HepG2 (cell line): ENCODE results near the gene ZNF771. TPM values are rescaled to one million over a fixed set of nuclear protein-coding genes. Genes with fewer than 3 reads are reported as not detected.

Source experiments
- ATF1 ChIP-seq: IDR thresholded peaks from 2 replicates; pipeline ENCODE4 v1.6.1; 2016; ENCODE audit warnings: mild to moderate bottlenecking, control low read depth
- CREB1 ChIP-seq, 2 experiments: fragments of 450-650 bp in 1 of 2; IDR thresholded peaks; 2 replicates each; pipeline ENCODE4 v1.6.1; 2016 to 2017; ENCODE audit warnings: control low read depth in 1 of 2, mild to moderate bottlenecking in 1 of 2, missing compliant biosample characterization in 1 of 2, missing genetic modification characterization in 1 of 2
- POLR2A ChIP-seq, 2 experiments: IDR thresholded peaks; 2 replicates each; pipeline ENCODE4 v1.6.1; 2011; ENCODE audit warnings: low read depth in 2 of 2, low read length in 2 of 2, mild to moderate bottlenecking in 1 of 2, moderate library complexity in 1 of 2; ENCODE audit not compliant: insufficient read depth in 1 of 2
- RARG ChIP-seq: sonication (generic); formaldehyde crosslinking; IDR thresholded peaks from 2 replicates; pipeline ENCODE4 v1.4.0; 2020; ENCODE audit warnings: low read depth, mild to moderate bottlenecking, missing genetic modification reagents
- SKI ChIP-seq: fragments of 450-650 bp; IDR thresholded peaks from one replicate; pipeline ENCODE4 v1.6.1; 2018; ENCODE audit warnings: mild to moderate bottlenecking; ENCODE audit not compliant: partially characterized antibody
- SRSF9 ChIP-seq: fragments of 200-400 bp; formaldehyde crosslinking; IDR thresholded peaks from 2 replicates; pipeline ENCODE4 v1.6.1; 2018; ENCODE audit warnings: borderline replicate concordance, mild to moderate bottlenecking, low read depth, low read length; ENCODE audit not compliant: insufficient read depth, poor library complexity, severe bottlenecking
- SYNCRIP ChIP-seq: fragments of 200-400 bp; formaldehyde crosslinking; IDR thresholded peaks from 2 replicates; pipeline ENCODE4 v1.6.1; 2018; ENCODE audit warnings: mild to moderate bottlenecking, low read depth, low read length; ENCODE audit not compliant: insufficient read depth
- TBX3 ChIP-seq: fragments of 450-650 bp; IDR thresholded peaks from 2 replicates; pipeline ENCODE4 v1.6.1; 2017; ENCODE audit warnings: antibody characterized with exemption, mild to moderate bottlenecking, inconsistent platforms, borderline replicate concordance
- TCF7L2 ChIP-seq: IDR thresholded peaks from 2 replicates; pipeline ENCODE4 v1.6.1; 2011; ENCODE audit warnings: mild to moderate bottlenecking, low read depth, low read length, moderate library complexity
- TFDP2 ChIP-seq: sonication (generic); formaldehyde crosslinking; IDR thresholded peaks from 2 replicates; pipeline ENCODE4 v1.4.0; 2020; ENCODE audit warnings: missing genetic modification reagents
- TRIM24 ChIP-seq: sonication (generic); formaldehyde crosslinking; IDR thresholded peaks from 2 replicates; pipeline ENCODE4 v1.8.0; 2022; ENCODE audit warnings: mild to moderate bottlenecking, missing genetic modification reagents
- YEATS4 ChIP-seq: sonication (generic); formaldehyde crosslinking; IDR thresholded peaks from 2 replicates; pipeline ENCODE4 v1.4.0; 2020; ENCODE audit warnings: missing genetic modification reagents, borderline replicate concordance
- YY1 ChIP-seq: IDR thresholded peaks from 2 replicates; pipeline ENCODE4 v1.6.1; 2011; ENCODE audit warnings: low read length, low read depth, moderate library complexity, mild to moderate bottlenecking; ENCODE audit not compliant: insufficient read depth, insufficient replicate concordance
- ZBED4 ChIP-seq: sonication (generic); formaldehyde crosslinking; IDR thresholded peaks from 2 replicates; pipeline ENCODE4 v1.4.0; 2020; ENCODE audit warnings: missing genetic modification reagents, borderline replicate concordance
- ZBTB43 ChIP-seq: sonication (generic); formaldehyde crosslinking; conservative IDR thresholded peaks from 2 replicates; pipeline ENCODE4 v1.4.0; 2020; ENCODE audit warnings: missing genetic modification reagents
- ZGPAT ChIP-seq: IDR thresholded peaks from 2 replicates; pipeline ENCODE4 v1.6.1; 2016; ENCODE audit warnings: mild to moderate bottlenecking
- ZNF446 ChIP-seq: sonication (generic); formaldehyde crosslinking; IDR thresholded peaks from 2 replicates; pipeline ENCODE4 v1.5.0; 2020; ENCODE audit warnings: mild to moderate bottlenecking, missing genetic modification reagents
- ZNF484 ChIP-seq: sonication (generic); formaldehyde crosslinking; IDR thresholded peaks from 2 replicates; pipeline ENCODE4 v1.5.1; 2020; ENCODE audit warnings: mild to moderate bottlenecking, low read depth, missing genetic modification reagents, borderline replicate concordance
- ZNF770 ChIP-seq: sonication (generic); formaldehyde crosslinking; IDR thresholded peaks from 2 replicates; pipeline ENCODE4 v1.5.0; 2020; ENCODE audit warnings: mild to moderate bottlenecking, missing genetic modification reagents
- ZSCAN30 ChIP-seq: sonication (generic); formaldehyde crosslinking; IDR thresholded peaks from 2 replicates; pipeline ENCODE4 v1.5.0; 2020; ENCODE audit warnings: mild to moderate bottlenecking, missing genetic modification reagents
- polyA plus RNA-seq, 8 experiments: library from polyadenylated mRNA; depleted of rRNA in 3 of 8; stranded (reverse) in 7 of 8; unstranded in 1 of 8; fragments of >200 nt; fragmentation: Illumina TruSeq in 4 of 8; extraction: Trizol in 4 of 8; gene quantifications; 2 replicates each; pipeline versions ENCODE4 v1.2.1 to v1.2.3, GENCODE V29; 2011 to 2016; ENCODE audit warnings: low read depth in 4 of 8, missing spikeins in 1 of 8, mixed read lengths in 1 of 8; ENCODE audit not compliant: insufficient read depth in 1 of 8
- total RNA-seq, 5 experiments: library from RNA; depleted of rRNA; stranded (reverse); fragments of >200 nt; fragmentation: Illumina TruSeq; extraction: Trizol; gene quantifications; 2 replicates each; pipeline ENCODE4 v1.2.3, GENCODE V29; 2016; ENCODE audit warnings: low read depth in 1 of 5

The ZNF771 gene
- total and polyA plus RNA-seq, 2 of the 13 experiments (the other 11 are each of a cell fraction or from before 2014, with no cell fraction given), result 5.0 to 11.8 TPM

GRCh38 chr16:30369938-30370455 is 37.4 kb upstream of the ZNF771 start (continued):
- no peak for TF ChIP-seq ZBTB43
- TF ChIP-seq ZNF484 (CRISPR knock-in tag), result no peak
- TF ChIP-seq YEATS4 (CRISPR knock-in tag), result peak; percentile 74
- TF ChIP-seq SKI, result peak; percentile 41
- TF ChIP-seq TCF7L2, result no peak
- TF ChIP-seq TRIM24, result no peak
- TF ChIP-seq CREB1 (IDR thresholded peaks at IDR 0.05), result no peak
- no peak for TF ChIP-seq CREB1 (CRISPR knock-in tag; IDR thresholded peaks at IDR 0.05)
- no peak for TF ChIP-seq ATF1 (CRISPR knock-in tag)
- no peak for TF ChIP-seq TFDP2
- no peak for TF ChIP-seq SYNCRIP
- no peak for TF ChIP-seq SRSF9
- TF ChIP-seq TBX3, result no peak
- no peak for TF ChIP-seq ZBED4
- TF ChIP-seq POLR2A (IDR thresholded peaks at IDR 0.05; ENCODE audit: insufficient read depth in 1 of 2, low read depth in 2 of 2, low read length in 2 of 2), result 0 out of 4 replicates have a peak, but pooled peaks have one; percentile 29 to 40
- TF ChIP-seq ZNF770 (CRISPR knock-in tag), result peak; percentile 96
- no peak for TF ChIP-seq RARG (CRISPR knock-in tag)
- TF ChIP-seq YY1, result peak; percentile 89
- no peak for TF ChIP-seq ZSCAN30 (CRISPR knock-in tag)
- TF ChIP-seq ZNF446, result no peak
- no peak for TF ChIP-seq ZGPAT
